ENCODE results near the gene GAL3ST3. TPM values are rescaled to one million over a fixed set of nuclear protein-coding genes. Genes with fewer than 3 reads are reported as not detected.

GAL3ST3 gene
- total RNA-seq, 1 donor from 2014 or later, result 0.61 TPM

DNA sequence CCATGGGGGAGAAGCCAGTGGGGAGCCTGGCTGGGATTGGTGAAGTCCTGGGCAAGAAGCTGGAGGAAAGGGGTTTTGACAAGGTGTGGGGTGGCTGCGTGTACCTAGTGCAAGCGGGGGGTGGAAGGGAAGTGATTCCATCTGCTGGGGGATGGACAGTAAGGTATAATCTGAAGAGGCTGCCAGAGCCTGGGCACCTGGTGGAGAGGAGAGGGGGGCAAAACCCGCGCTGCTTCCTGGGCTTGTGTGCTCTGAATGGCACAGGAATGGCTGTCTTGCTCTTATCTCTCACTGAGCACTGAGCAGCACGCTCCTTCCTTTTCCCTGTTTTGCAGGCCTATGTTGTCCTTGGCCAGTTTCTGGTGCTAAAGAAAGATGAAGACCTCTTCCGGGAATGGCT lies 45.7 kb downstream of the GAL3ST3 start:
- Histone ChIP-seq H3K4me1 (ENCODE audit: insufficient read depth, low read length) (peaks cover 3% of the 10 kb centered on the region), H3K9me3 (ENCODE audit: insufficient read depth, low read depth, low read length) (no peaks in the 10 kb centered on the region), H3K27ac (ENCODE audit: low read depth, low read length) (no peak overlapping the region), H3K36me3 (ENCODE audit: insufficient read depth, low read length) (peaks cover 27% of the 10 kb centered on the region), H3K4me2 (ENCODE audit: low read length) (peak overlapping the region; percentile 96), H2AFZ (ENCODE audit: low read depth, low read length) (no peak overlapping the region), H3K9ac (ENCODE audit: low read length) (peak overlapping the region; percentile 95), H4K20me1 (ENCODE audit: insufficient read depth, low read length) (peaks cover 24% of the 10 kb centered on the region), H3K4me3 (ENCODE audit: insufficient read depth, low read depth, low read length) (peak overlapping the region; percentile 99), H3K27me3 (ENCODE audit: insufficient read depth, low read length) (no peaks in the 10 kb centered on the region), H3K79me2 (ENCODE audit: insufficient read depth, low read length) (peaks cover 44% of the 10 kb centered on the region)
- Mint-ChIP-seq H3K27me3 (ENCODE audit: low read depth, unreplicated experiment) (no peaks in the 10 kb centered on the region), H3K4me3 (ENCODE audit: unreplicated experiment) (peak overlapping the region; percentile 100), H3K4me1 (ENCODE audit: low read depth, unreplicated experiment) (peaks cover 20% of the 10 kb centered on the region), H3K36me3 (ENCODE audit: low read depth, unreplicated experiment) (peaks cover 6% of the 10 kb centered on the region), H3K27ac (ENCODE audit: unreplicated experiment) (peak overlapping the region; percentile 86), H3K9me3 (ENCODE audit: unreplicated experiment) (no peaks in the 10 kb centered on the region)
- TF ChIP-seq EZH2 (IDR thresholded peaks at IDR 0.05; ENCODE audit: insufficient read depth, low read length), result no peak
- TF ChIP-seq, protein P1, sequence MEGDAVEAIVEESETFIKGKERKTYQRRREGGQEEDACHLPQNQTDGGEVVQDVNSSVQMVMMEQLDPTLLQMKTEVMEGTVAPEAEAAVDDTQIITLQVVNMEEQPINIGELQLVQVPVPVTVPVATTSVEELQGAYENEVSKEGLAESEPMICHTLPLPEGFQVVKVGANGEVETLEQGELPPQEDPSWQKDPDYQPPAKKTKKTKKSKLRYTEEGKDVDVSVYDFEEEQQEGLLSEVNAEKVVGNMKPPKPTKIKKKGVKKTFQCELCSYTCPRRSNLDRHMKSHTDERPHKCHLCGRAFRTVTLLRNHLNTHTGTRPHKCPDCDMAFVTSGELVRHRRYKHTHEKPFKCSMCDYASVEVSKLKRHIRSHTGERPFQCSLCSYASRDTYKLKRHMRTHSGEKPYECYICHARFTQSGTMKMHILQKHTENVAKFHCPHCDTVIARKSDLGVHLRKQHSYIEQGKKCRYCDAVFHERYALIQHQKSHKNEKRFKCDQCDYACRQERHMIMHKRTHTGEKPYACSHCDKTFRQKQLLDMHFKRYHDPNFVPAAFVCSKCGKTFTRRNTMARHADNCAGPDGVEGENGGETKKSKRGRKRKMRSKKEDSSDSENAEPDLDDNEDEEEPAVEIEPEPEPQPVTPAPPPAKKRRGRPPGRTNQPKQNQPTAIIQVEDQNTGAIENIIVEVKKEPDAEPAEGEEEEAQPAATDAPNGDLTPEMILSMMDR (IDR thresholded peaks at IDR 0.05; ENCODE audit: insufficient read depth, low read depth, low read length), result no peak
- FAIRE-seq, result no peak
- no peak for DNase-seq (ENCODE audit: low read depth)

DNA sequence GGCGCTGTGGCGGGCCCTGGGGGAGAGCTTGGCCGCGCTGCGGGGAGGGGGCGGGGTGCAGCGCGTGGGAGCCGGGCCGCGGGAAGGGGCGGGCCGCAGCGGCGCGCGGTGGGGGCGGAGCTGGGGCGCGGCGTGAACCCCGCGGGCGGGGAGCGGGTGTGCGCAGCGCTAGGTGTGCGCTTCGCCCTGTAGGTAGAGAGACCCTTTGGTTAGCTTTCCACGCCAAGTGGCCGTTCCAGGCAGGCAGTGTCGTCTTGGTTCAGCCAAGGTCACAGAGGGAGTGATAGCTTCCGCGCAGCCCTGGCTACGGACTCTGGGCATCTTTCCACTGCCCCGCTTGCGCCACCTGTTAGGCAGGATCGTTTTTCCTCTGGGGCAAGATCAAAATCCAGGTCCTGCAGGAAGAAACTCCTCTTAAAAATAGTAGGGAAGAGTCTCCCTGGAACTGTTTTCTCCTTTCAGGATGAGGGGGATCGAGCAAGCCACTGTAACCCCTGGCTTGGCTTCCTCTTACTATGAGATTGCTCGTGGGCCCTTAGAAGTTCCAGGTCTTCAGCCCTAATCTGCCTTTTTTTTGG lies 46.2 kb downstream of the GAL3ST3 start:
- no peaks in the 10 kb centered on the region for H3K27me3 ChIP-seq (ENCODE audit: insufficient read depth, low read length)
- H3K4me1 Mint-ChIP-seq (ENCODE audit: low read depth, unreplicated experiment), result peaks cover 20% of the 10 kb centered on the region
- H4K20me1 ChIP-seq (ENCODE audit: insufficient read depth, low read length), result peaks cover 27% of the 10 kb centered on the region
- peaks cover 3% of the 10 kb centered on the region for H3K4me1 ChIP-seq (ENCODE audit: insufficient read depth, low read length)
- H3K27ac Mint-ChIP-seq (ENCODE audit: unreplicated experiment), result peak overlapping the region; percentile 86
- H3K36me3 ChIP-seq (ENCODE audit: insufficient read depth, low read length), result peaks cover 31% of the 10 kb centered on the region
- FAIRE-seq (no peak), DNase-seq (ENCODE audit: low read depth) (peak; percentile 21)
- peaks cover 9% of the 10 kb centered on the region for H3K36me3 Mint-ChIP-seq (ENCODE audit: low read depth, unreplicated experiment)
- H3K27ac ChIP-seq (ENCODE audit: low read depth, low read length), result peak overlapping the region; percentile 91
- TF ChIP-seq EZH2 (IDR thresholded peaks at IDR 0.05; ENCODE audit: insufficient read depth, low read length), result no peak
- TF ChIP-seq, protein P1 (IDR thresholded peaks at IDR 0.05; ENCODE audit: insufficient read depth, low read depth, low read length), result no peak
- H3K4me3 Mint-ChIP-seq (ENCODE audit: unreplicated experiment), result peak overlapping the region; percentile 100
- no peaks in the 10 kb centered on the region for H3K27me3 Mint-ChIP-seq (ENCODE audit: low read depth, unreplicated experiment)
- H3K9me3 Mint-ChIP-seq (ENCODE audit: unreplicated experiment), result no peaks in the 10 kb centered on the region
- peak overlapping the region; percentile 99 for H2AFZ ChIP-seq (ENCODE audit: low read depth, low read length)
- H3K4me3 ChIP-seq (ENCODE audit: insufficient read depth, low read depth, low read length), result peak overlapping the region; percentile 99
- peaks cover 47% of the 10 kb centered on the region for H3K79me2 ChIP-seq (ENCODE audit: insufficient read depth, low read length)
- H3K4me2 ChIP-seq (ENCODE audit: low read length), result peak overlapping the region; percentile 96
- no peaks in the 10 kb centered on the region for H3K9me3 ChIP-seq (ENCODE audit: insufficient read depth, low read depth, low read length)
- peak overlapping the region; percentile 95 for H3K9ac ChIP-seq (ENCODE audit: low read length)
